D721Med (cell line): ENCODE measurements around the gene ZNF35.

Source experiments
- DNase-seq: peaks from one replicate; pipeline ENCODE4 v3.0.0; 2011; ENCODE audit warnings: low spot score; ENCODE audit not compliant: insufficient read length
- FAIRE-seq: peaks from 2 replicates; lab custom pipeline; 2011; peaks lifted over from hg19 to GRCh38; lab: Jason Lieb, UNC
- TF ChIP-seq, protein P1 (sequence below): IDR thresholded peaks from 2 replicates; pipeline ENCODE4 v1.5.1; 2012; ENCODE audit warnings: mild to moderate bottlenecking, control low read depth; ENCODE audit not compliant: insufficient read depth; ENCODE audit errors: missing control alignments

ZNF35 gene

DNA sequence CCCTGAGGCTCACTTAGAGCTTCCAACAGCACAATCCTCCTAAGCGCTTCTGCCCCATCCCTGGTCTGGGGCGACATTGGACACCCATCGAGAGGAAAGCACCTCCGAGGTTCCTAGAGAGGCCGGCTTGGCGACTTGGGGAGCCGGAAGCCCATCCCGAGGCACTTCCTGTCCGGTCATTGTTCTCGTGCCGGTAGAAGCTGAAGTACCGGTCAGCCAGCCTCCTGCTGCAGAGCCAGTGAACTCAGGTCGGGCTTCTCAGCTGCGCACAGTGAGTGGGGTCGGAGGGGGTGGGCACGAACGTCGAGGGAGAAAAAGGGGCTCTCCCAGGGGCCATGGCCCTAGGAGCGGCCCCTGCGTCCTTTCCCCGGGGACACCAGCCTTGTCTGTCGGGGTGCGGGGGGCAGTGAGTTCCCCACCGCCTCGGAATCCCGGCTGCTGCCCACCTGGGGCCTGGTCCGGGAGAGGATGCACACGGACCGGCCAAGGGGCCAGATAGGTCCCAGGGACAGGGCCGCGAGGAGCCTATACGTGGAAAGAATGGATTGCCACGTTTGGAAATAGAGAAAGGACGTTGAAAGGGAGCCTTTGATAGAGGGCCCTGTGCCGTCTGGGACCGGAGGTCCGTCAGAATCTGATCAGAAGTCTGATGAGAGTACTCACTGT is at the start of gene ZNF35:
Gene ZNF35, plus strand, starts transcription at position 169 of the 666 bp plus-strand sequence. CDS start 2,336 bp downstream, outside the sequence.
- FAIRE-seq = no peak
- TF ChIP-seq, protein P1, sequence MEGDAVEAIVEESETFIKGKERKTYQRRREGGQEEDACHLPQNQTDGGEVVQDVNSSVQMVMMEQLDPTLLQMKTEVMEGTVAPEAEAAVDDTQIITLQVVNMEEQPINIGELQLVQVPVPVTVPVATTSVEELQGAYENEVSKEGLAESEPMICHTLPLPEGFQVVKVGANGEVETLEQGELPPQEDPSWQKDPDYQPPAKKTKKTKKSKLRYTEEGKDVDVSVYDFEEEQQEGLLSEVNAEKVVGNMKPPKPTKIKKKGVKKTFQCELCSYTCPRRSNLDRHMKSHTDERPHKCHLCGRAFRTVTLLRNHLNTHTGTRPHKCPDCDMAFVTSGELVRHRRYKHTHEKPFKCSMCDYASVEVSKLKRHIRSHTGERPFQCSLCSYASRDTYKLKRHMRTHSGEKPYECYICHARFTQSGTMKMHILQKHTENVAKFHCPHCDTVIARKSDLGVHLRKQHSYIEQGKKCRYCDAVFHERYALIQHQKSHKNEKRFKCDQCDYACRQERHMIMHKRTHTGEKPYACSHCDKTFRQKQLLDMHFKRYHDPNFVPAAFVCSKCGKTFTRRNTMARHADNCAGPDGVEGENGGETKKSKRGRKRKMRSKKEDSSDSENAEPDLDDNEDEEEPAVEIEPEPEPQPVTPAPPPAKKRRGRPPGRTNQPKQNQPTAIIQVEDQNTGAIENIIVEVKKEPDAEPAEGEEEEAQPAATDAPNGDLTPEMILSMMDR = no peak
- DNase-seq = peak; percentile 75

- TF ChIP-seq, protein P1 = no peak
- no peak for FAIRE-seq
- DNase-seq = no peak
These were observed 46.8 kb upstream of the ZNF35 start for GRCh38 chr3:44601749-44602148.

GRCh38 chr3:44612678-44613077 is 35.9 kb upstream of the ZNF35 start:
- FAIRE-seq = no peak
- TF ChIP-seq, protein P1 = no peak
- DNase-seq = no peak

- DNase-seq (peak; percentile 63), FAIRE-seq (no peak)
- TF ChIP-seq, protein P1 = peak; percentile 4
These were observed 23.6 kb upstream of the ZNF35 start, which contains the start of gene ZNF197 for GRCh38 chr3:44624749-44625480. Gene ZNF197 (plus strand): TSS chr3:44625036. CDS start chr3:44629155, 4,119 bp downstream.

DNA sequence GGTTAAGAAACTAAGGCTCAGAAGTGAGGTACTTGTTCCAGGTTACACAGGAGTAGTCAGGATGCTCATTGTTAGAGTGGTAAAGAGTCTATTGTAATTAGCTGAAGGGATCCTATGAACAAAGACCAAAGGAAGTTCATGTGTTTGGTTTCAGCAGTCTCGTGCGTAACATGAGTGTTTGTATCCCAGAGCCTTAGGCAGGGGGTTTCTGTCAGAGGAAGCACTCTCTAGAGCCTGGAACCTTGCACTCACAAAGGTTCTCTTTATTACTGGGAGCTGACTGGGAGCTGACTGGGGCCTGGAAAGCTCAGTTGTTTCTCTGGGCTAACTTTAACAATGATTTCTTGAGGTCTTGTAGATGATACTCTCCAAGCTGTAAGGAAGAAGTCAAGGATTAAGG is 19.8 kb upstream of the ZNF35 start:
- TF ChIP-seq, protein P1 = no peak
- FAIRE-seq (no peak), DNase-seq (no peak)

DNA sequence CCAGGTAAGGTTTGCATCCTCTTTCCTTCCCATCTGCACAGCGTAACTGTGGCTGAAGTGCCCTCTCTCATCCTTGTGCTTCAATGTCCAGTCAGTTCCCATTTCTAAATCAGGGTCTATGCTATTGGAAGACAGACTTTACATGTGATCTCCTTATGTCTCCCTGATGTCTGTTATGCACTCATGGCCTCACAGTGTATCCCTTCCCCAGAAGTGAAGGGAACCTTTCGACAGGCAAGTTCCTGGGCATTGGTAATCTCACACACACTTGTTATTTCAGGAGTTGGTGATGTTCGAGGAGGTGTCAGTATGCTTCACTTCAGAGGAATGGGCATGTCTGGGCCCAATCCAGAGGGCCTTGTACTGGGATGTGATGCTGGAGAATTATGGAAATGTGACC is 16.3 kb upstream of the ZNF35 start:
- no peak for DNase-seq
- no peak for FAIRE-seq
- TF ChIP-seq, protein P1 = no peak
